Peyer's patch (tissue), 4 donors: ENCODE results near the gene TSGA10.

Experiments
- POLR2A ChIP-seq, 2 donors: fragments of 450-650 bp; IDR thresholded peaks; one replicate each; pipeline ENCODE4 v1.5.1; 2017; ENCODE audit warnings: antibody characterized with exemption in 2 of 2, mild to moderate bottlenecking in 2 of 2, moderate library complexity in 2 of 2
- TF ChIP-seq, protein P1 (sequence below), 6 experiments: fragments of 450-650 bp in 4 of 6; fragments of 200-600 bp in 2 of 6; sonication (generic) in 1 of 6; IDR thresholded peaks; one replicate each; pipeline ENCODE4 v1.5.1; 2017 to 2019; ENCODE audit warnings: antibody characterized with exemption in 6 of 6, mild to moderate bottlenecking in 3 of 6, moderate library complexity in 1 of 6

DNA sequence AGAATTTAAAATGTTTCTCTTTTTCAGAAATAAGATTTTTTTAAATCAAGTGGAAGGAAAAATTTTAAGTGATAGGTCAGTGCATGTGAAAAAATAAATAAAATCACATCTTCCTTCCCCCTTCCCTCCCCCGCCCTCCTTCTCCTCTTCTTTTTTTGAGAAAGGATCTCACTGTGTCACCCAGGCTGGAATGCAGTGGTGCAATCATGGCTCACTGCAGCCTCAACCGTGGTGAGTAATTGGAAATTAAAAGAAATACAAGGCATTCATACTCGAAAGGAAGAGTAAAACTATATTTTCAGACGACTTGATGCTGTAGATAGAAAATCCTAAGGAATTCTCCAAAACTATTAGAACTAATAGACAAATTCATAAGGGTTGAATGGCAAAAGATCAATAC lies 201.8 kb downstream of the TSGA10 start:
- TF ChIP-seq, protein P1, sequence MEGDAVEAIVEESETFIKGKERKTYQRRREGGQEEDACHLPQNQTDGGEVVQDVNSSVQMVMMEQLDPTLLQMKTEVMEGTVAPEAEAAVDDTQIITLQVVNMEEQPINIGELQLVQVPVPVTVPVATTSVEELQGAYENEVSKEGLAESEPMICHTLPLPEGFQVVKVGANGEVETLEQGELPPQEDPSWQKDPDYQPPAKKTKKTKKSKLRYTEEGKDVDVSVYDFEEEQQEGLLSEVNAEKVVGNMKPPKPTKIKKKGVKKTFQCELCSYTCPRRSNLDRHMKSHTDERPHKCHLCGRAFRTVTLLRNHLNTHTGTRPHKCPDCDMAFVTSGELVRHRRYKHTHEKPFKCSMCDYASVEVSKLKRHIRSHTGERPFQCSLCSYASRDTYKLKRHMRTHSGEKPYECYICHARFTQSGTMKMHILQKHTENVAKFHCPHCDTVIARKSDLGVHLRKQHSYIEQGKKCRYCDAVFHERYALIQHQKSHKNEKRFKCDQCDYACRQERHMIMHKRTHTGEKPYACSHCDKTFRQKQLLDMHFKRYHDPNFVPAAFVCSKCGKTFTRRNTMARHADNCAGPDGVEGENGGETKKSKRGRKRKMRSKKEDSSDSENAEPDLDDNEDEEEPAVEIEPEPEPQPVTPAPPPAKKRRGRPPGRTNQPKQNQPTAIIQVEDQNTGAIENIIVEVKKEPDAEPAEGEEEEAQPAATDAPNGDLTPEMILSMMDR (IDR thresholded peaks at IDR 0.05) = no peak
- no peak for TF ChIP-seq POLR2A (IDR thresholded peaks at IDR 0.05)
